GM12878 (cell line): ENCODE data around the gene DMWD. TPM values are rescaled to one million over a fixed set of nuclear protein-coding genes. Genes with fewer than 3 reads are reported as not detected.

Experiments
- ATAC-seq: fragments of 200-7000 bp; cut with Tn5 transposase; 3 replicates; pipeline ENCODE4 v1.9.1; 2020; ENCODE audit warnings: mild to moderate bottlenecking, moderate library complexity
- BruUV-seq: library from RNA; stranded (reverse); fragments of 400-500 nt; replicated peaks from 2 replicates; lab custom pipeline; 2021; lab: Mats Ljungman, UMichigan
- CTCF ChIA-PET: fragments of 300-600 bp; sonication (Branson Sonifier 250); formaldehyde crosslinking; extraction: SDS; loops from one replicate; lab custom pipeline; 2021; ENCODE audit warnings: inconsistent platforms; lab: Yijun Ruan, JAX
- POLR2A ChIA-PET: fragments of 350-600 bp; formaldehyde crosslinking; extraction: SDS; loops from one replicate; lab custom pipeline; 2021; ENCODE audit warnings: inconsistent platforms; lab: Charles Lee
- RAD21 ChIA-PET: fragments of 300-600 bp; sonication (Branson Sonifier 250); formaldehyde crosslinking; loops from one replicate; lab custom pipeline; 2023; ENCODE audit warnings: antibody characterized with exemption; ENCODE audit not compliant: unreplicated experiment; lab: Charles Lee
- SMC1A ChIA-PET: fragments of 300-600 bp; sonication (Branson Sonifier 250); formaldehyde crosslinking; loops from one replicate; lab custom pipeline; 2023; ENCODE audit not compliant: unreplicated experiment, uncharacterized antibody; lab: Charles Lee
- DNase-seq: peaks from one replicate; pipeline ENCODE4 v3.0.0-alpha.2; 2011; ENCODE audit warnings: low read depth, low spot score
- FAIRE-seq: peaks from 3 replicates; lab custom pipeline; 2011; peaks lifted over from hg19 to GRCh38; lab: Jason Lieb, UNC
- H2AFZ ChIP-seq: 2 replicates; pipeline ENCODE4 v1.6.0; 2011; ENCODE audit warnings: low read depth, low read length, control low read depth; ENCODE audit not compliant: control insufficient read depth
- H3K27ac ChIP-seq: 2 replicates; pipeline ENCODE4 v1.5.1; 2011; ENCODE audit warnings: control low read depth; ENCODE audit not compliant: control insufficient read depth, insufficient read depth
- H3K27me3 ChIP-seq, 2 experiments: replicated peaks in 1 of 2; 2 replicates each; pipeline versions ENCODE4 v1.6.0 to v1.6.1; 2011; ENCODE audit warnings: low read length in 1 of 2; ENCODE audit not compliant: control insufficient read depth in 2 of 2, insufficient read depth in 2 of 2
- H3K36me3 ChIP-seq, 2 experiments: 2 replicates each; pipeline ENCODE4 v1.5.1; 2011; ENCODE audit warnings: low read length in 1 of 2; ENCODE audit not compliant: control insufficient read depth in 2 of 2, insufficient read depth in 2 of 2
- H3K4me1 ChIP-seq: 2 replicates; pipeline ENCODE4 v1.6.1; 2011; ENCODE audit warnings: mild to moderate bottlenecking, low read length, moderate library complexity, mixed read lengths; ENCODE audit not compliant: control insufficient read depth, insufficient read depth
- H3K4me2 ChIP-seq: 2 replicates; pipeline ENCODE4 v1.6.0; 2011; ENCODE audit warnings: control low read depth; ENCODE audit not compliant: control insufficient read depth, insufficient read depth
- H3K4me3 ChIP-seq: fragments of 200-600 bp; sonication (generic); 2 replicates; pipeline ENCODE4 v1.5.1; 2016
- H3K79me2 ChIP-seq: 2 replicates; pipeline ENCODE4 v1.6.0; 2011; ENCODE audit warnings: low read length; ENCODE audit not compliant: control insufficient read depth, insufficient read depth
- H3K9ac ChIP-seq: 2 replicates; pipeline ENCODE4 v1.8.0; 2011; ENCODE audit warnings: low read length, control low read depth, mixed read lengths; ENCODE audit not compliant: control insufficient read depth, insufficient read depth
- H3K9me3 ChIP-seq: replicated peaks from 3 replicates; pipeline ENCODE4 v1.5.1; 2011; ENCODE audit warnings: mild to moderate bottlenecking, low read length; ENCODE audit not compliant: control insufficient read depth, insufficient read depth
- H4K20me1 ChIP-seq: 2 replicates; pipeline ENCODE4 v1.6.0; 2011; ENCODE audit not compliant: control insufficient read depth, insufficient read depth
- BACH1 ChIP-seq: fragments of 450-650 bp; IDR thresholded peaks from 2 replicates; pipeline ENCODE4 v1.6.1; 2017; ENCODE audit warnings: mild to moderate bottlenecking, borderline replicate concordance
- JUNB ChIP-seq: IDR thresholded peaks from 2 replicates; pipeline ENCODE4 v1.6.1; 2016; ENCODE audit warnings: antibody characterized with exemption, mild to moderate bottlenecking
- NFYB ChIP-seq: IDR thresholded peaks from 2 replicates; pipeline ENCODE4 v1.6.1; 2011; ENCODE audit warnings: low read depth, mild to moderate bottlenecking, low read length, improper control_type of control experiment, moderate library complexity; ENCODE audit not compliant: insufficient read depth
- RUNX3 ChIP-seq: IDR thresholded peaks from 2 replicates; pipeline ENCODE4 v1.6.1; 2012; ENCODE audit warnings: low read length, inconsistent platforms
- SMARCA5 ChIP-seq: fragments of 450-650 bp; IDR thresholded peaks from 2 replicates; pipeline ENCODE4 v1.6.1; 2017; ENCODE audit warnings: mild to moderate bottlenecking
- TCF12 ChIP-seq: IDR thresholded peaks from 2 replicates; pipeline ENCODE4 v1.6.1; 2011; ENCODE audit warnings: low read depth, mild to moderate bottlenecking, low read length
- WGBS: methylation state at CpG from one replicate; pipeline ENCODE4 v1.1.6; 2016; ENCODE audit warnings: low lambda C conversion rate; ENCODE audit not compliant: insufficient replicate concordance, insufficient coverage; ENCODE audit errors: missing lambda C conversion rate; 5-methylcytosine and 5-hydroxymethylcytosine counted together
- in situ Hi-C: fragments of 300-500 bp; cut with MboI; formaldehyde crosslinking; loops from 9 replicates; pipeline ENCODE4 v1.14.3; 2018; ENCODE audit warnings: mixed read lengths
- intact Hi-C: fragments of 100-400 bp; cut with micrococcal nuclease; formaldehyde crosslinking; loops from one replicate; pipeline ENCODE4 v1.14.2; 2022; ENCODE audit not compliant: unreplicated experiment
- polyA plus RNA-seq, 11 experiments: library from polyadenylated mRNA; depleted of rRNA in 4 of 11; unstranded in 6 of 11; stranded (reverse) in 5 of 11; fragments of >200 nt; fragmentation: Nextera tagmentation in 4 of 11; fragmentation: Illumina TruSeq in 1 of 11; extraction: Ambion mirVana in 4 of 11; extraction: Trizol in 1 of 11; gene quantifications; 1 replicate in 1 of 11; 2 replicates in 10 of 11; pipeline versions ENCODE4 v1.2.1 to v1.2.3, GENCODE V29; 2011 to 2016; ENCODE audit warnings: inconsistent platforms in 2 of 11, missing spikeins in 2 of 11, low read depth in 1 of 11
- total RNA-seq, 4 experiments: library from RNA; depleted of rRNA in 3 of 4; stranded (reverse); fragments of >200 nt in 3 of 4; fragmentation: Illumina TruSeq in 1 of 4; extraction: Trizol in 1 of 4; gene quantifications; 2 replicates each; pipeline versions ENCODE4 v1.2.1 to v1.2.3, GENCODE V29; 2013 to 2021

Gene DMWD
- total and polyA plus RNA-seq, 10 of the 15 experiments (the other 5 are each of a cell fraction or from before 2014, with no cell fraction given): 3.5 to 56.0 (median 11.6) TPM

- TF ChIP-seq NFYB (no peak), TCF12 (peak; percentile 78; the same call in 1 of the 2 replicates), RUNX3 (peak; percentile 33; the same call in 1 of the 2 replicates), JUNB (peak; percentile 21; the same call in 1 of the 2 replicates)
- WGBS: 34% methylated on average over 7 of the region's 7 CpGs
- intact Hi-C loops (loop anchor here (10.0 kb wide), 1 partner anchor 185 kb away; the partner anchor contains the start of gene CCDC61), in situ Hi-C loops (no loop called here)
- Histone ChIP-seq H3K4me1 (peaks cover 12% of the 10 kb centered on the region), H3K79me2 (no peaks in the 10 kb centered on the region), H3K9ac (peak overlapping the region; percentile 50; the same call in 1 of the 2 replicates), H3K4me2 (peak overlapping the region; percentile 66), H3K27ac (peak overlapping the region; percentile 45; the same call in 1 of the 2 replicates), H3K4me3 (no peak overlapping the region), H3K9me3 (no peaks in the 10 kb centered on the region), H2AFZ (peak overlapping the region; percentile 61), H3K27me3 (no peaks in the 10 kb centered on the region), H4K20me1 (no peaks in the 10 kb centered on the region), H3K36me3 (no peaks in the 10 kb centered on the region)
- no peak for DNase-seq
- RAD21 ChIA-PET: interaction anchor here (0.6 kb wide), 1 partner anchor 7 kb away, joined by 3 read pairs; no protein-coding TSS in a partner anchor
- SMC1A ChIA-PET: interaction anchor here (1.0 kb wide), 1 partner anchor 40 kb away, joined by 4 read pairs; the partner anchor contains the start of gene SIX5
- POLR2A ChIA-PET: interaction anchor here (0.7 kb wide), 1 partner anchor 1769 kb away, joined by 6 read pairs; no protein-coding TSS in a partner anchor
- CTCF ChIA-PET: no interaction called here
- FAIRE-seq: peak; percentile 7
- ATAC-seq: peak; percentile 58
- no TSS peak for BruUV-seq
Observed at GRCh38 chr19:45809643-45810159, 17.1 kb upstream of the DMWD start.

GRCh38 chr19:45805719-45806118, 13.1 kb upstream of the DMWD start:
- in situ Hi-C loops (no loop called here), intact Hi-C loops (no loop called here)
- ChIA-PET SMC1A (no interaction called here), RAD21 (no interaction called here), CTCF (interaction anchor here (0.7 to 1.2 kb wide), 3 partner anchors 11 to 52 kb away, joined by 3 to 5 read pairs (median 3); no protein-coding TSS in a partner anchor), POLR2A (interaction anchor here (0.6 kb wide), 1 partner anchor 80 kb away, joined by 4 read pairs; the partner anchor contains the start of gene IRF2BP1)
- DNase-seq: no peak
- Histone ChIP-seq H3K27me3 (no peaks in the 10 kb centered on the region), H3K4me1 (peaks cover 12% of the 10 kb centered on the region), H3K9me3 (no peaks in the 10 kb centered on the region), H4K20me1 (no peaks in the 10 kb centered on the region), H3K27ac (no peak overlapping the region), H3K79me2 (no peaks in the 10 kb centered on the region), H2AFZ (no peak overlapping the region), H3K36me3 (no peaks in the 10 kb centered on the region), H3K4me2 (no peak overlapping the region), H3K4me3 (no peak overlapping the region), H3K9ac (no peak overlapping the region)
- no peak for ATAC-seq
- FAIRE-seq: no peak
- no TSS peak for BruUV-seq
- 0 out of 2 replicates have a peak, but pooled peaks have one; percentile 35 for TF ChIP-seq SMARCA5
- TF ChIP-seq BACH1: no peak
